GM23338 (cell line): ENCODE data around the gene SSBP2.

Source experiments
- EZH2 ChIP-seq: fragments of 200-600 bp; sonication (generic); IDR thresholded peaks from one replicate; pipeline ENCODE4 v1.8.0; 2017; ENCODE audit warnings: antibody characterized with exemption, mild to moderate bottlenecking, low read depth; ENCODE audit not compliant: unreplicated experiment
- EZH2phosphoT487 ChIP-seq: fragments of 200-600 bp; sonication (generic); IDR thresholded peaks from one replicate; pipeline ENCODE4 v1.8.1; 2018; ENCODE audit warnings: antibody characterized with exemption; ENCODE audit not compliant: unreplicated experiment
- POLR2AphosphoS5 ChIP-seq: IDR thresholded peaks from 2 replicates; pipeline ENCODE4 v1.6.1; 2016; ENCODE audit warnings: antibody characterized with exemption, low read depth
- TF ChIP-seq, protein P1 (sequence below), 2 experiments: fragments of 200-600 bp in 1 of 2; sonication (generic) in 1 of 2; conservative IDR thresholded peaks; 2 replicates each; pipeline versions ENCODE4 v1.5.1 to v1.6.1; 2016 to 2017; ENCODE audit warnings: antibody characterized with exemption in 2 of 2, low read depth in 2 of 2, mild to moderate bottlenecking in 2 of 2, moderate library complexity in 1 of 2
- TF ChIP-seq, protein P2 (sequence below): IDR thresholded peaks from 2 replicates; pipeline ENCODE4 v1.6.1; 2016; ENCODE audit warnings: antibody characterized with exemption

DNA sequence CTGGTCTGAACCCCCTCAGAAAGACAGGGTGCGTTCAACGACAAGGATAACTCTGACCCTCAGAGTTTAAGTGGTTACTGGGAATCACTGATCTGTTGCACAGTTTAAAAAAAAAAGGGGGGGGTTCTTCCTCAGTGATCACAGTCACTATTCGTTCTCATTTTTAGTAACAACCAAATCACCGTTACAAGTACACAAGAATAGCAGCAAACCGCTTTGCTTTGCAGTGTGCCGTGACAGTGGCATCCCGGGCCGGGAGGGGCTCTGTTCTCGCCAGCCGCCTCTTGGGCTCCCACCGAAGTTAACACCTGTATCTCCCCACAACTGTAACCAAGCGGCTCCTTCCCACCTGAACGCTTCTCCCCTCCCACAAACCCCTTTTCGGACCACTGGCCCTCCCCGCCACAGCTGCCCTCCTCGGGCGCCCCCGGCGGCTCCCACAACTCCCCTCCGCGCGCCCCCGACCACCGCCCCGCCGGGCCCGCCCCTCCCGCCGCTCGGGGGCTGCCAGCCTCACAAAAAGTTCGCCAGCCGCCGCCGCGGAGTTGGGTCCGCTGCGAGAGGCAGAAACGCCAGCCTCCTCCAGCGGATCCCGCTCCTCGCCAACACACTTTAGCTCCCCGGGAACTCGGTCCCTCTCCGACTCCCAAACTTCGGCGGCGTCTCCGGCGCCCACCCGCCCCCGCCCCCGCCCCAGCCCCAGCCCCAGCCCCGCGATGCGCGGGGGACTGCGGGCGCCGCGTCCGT, 1.2 kb downstream of the SSBP2 start:
- TF ChIP-seq EZH2: no peak
- TF ChIP-seq, protein P1, sequence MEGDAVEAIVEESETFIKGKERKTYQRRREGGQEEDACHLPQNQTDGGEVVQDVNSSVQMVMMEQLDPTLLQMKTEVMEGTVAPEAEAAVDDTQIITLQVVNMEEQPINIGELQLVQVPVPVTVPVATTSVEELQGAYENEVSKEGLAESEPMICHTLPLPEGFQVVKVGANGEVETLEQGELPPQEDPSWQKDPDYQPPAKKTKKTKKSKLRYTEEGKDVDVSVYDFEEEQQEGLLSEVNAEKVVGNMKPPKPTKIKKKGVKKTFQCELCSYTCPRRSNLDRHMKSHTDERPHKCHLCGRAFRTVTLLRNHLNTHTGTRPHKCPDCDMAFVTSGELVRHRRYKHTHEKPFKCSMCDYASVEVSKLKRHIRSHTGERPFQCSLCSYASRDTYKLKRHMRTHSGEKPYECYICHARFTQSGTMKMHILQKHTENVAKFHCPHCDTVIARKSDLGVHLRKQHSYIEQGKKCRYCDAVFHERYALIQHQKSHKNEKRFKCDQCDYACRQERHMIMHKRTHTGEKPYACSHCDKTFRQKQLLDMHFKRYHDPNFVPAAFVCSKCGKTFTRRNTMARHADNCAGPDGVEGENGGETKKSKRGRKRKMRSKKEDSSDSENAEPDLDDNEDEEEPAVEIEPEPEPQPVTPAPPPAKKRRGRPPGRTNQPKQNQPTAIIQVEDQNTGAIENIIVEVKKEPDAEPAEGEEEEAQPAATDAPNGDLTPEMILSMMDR (conservative IDR thresholded peaks at IDR 0.05; ENCODE audit: low read depth in 2 of 2): no peak
- TF ChIP-seq EZH2phosphoT487: no peak
- TF ChIP-seq POLR2AphosphoS5: no peak
- TF ChIP-seq, protein P2, sequence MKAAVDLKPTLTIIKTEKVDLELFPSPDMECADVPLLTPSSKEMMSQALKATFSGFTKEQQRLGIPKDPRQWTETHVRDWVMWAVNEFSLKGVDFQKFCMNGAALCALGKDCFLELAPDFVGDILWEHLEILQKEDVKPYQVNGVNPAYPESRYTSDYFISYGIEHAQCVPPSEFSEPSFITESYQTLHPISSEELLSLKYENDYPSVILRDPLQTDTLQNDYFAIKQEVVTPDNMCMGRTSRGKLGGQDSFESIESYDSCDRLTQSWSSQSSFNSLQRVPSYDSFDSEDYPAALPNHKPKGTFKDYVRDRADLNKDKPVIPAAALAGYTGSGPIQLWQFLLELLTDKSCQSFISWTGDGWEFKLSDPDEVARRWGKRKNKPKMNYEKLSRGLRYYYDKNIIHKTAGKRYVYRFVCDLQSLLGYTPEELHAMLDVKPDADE: no peak
